SK-N-DZ (cell line): ENCODE measurements around the gene PARVB.
"Not testable (repeated sequence)": the region's sequence is repeated elsewhere in the genome, so short reads cannot be mapped to it uniquely, and the experiment has no call there.

ENCODE experiments used
- DNase-seq: peaks from one replicate; pipeline ENCODE4 v3.0.0-alpha.2; 2015; ENCODE audit warnings: low spot score

PARVB gene

DNA sequence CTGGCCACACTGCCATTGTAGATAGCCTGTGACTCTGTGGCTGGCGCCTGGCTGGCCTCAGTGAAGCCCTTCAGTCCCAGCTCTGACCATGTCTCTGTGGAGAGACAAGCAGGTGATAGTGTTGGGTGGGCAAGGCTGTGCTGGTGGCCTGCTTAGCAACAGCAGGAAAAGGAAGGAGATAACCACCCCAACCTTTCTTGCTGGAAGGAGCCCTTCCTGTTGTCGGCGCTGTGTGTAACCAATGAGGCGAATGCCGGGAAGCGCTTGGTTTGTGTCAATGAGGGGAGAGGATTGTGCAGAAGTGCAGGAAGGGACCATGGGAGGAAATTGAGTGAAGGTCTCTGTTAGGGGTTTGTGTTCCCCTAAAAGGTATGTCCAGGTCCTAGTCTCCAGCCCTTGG, 27.3 kb downstream of the PARVB start:
- DNase-seq: no peak

DNA sequence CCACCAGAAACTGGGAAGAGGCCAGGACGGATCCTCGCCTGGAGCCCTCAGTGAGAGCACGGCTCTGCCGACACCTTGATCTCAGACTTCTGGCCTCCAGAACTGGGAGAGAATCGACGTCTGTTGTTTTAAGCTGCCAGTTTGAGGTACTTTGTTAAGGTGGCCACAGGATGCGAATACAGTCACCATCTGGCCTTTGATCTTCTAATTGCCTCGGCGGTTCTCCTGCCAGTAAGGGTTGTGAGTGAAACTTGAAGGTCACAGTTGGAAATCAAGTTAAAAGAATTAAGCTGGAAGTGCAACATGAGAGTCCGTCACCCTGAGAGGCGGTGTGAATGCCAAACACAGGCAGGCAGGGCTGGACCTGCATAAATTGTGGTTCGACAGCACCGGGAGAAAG, 27.9 kb downstream of the PARVB start:
- DNase-seq: no peak

GRCh38 chr22:44055805-44056204, 31.7 kb downstream of the PARVB start:
- DNase-seq: no peak

DNA sequence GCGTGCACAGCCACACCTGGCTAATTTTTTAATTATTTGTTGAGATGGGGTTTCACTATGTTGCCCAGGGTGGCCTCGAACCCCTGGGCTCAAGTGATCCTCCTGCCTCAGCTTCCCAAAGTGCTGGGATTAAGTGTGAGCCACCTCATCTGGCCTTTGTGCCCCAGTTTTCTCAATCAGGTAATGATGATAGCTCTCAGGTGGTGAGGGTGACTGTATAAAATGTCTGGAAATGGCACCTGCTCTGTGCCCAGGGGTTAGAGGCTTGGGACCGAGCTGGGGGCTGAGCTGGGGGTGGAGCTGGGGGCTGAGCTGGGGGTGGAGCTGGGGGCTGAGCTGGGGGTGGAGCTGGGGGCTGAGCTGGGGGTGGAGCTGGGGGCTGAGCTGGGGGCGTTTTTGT, 32.5 kb downstream of the PARVB start:
- not testable (repeated sequence) for DNase-seq

GRCh38 chr22:44057401-44057987, 33.4 kb downstream of the PARVB start:
- no peak for DNase-seq

GRCh38 chr22:44063462-44064371, 39.6 kb downstream of the PARVB start:
- no peak for DNase-seq

GRCh38 chr22:44067033-44067432, 42.9 kb downstream of the PARVB start:
- DNase-seq: no peak

GRCh38 chr22:44067901-44068300, 43.8 kb downstream of the PARVB start:
- DNase-seq: no peak

DNA sequence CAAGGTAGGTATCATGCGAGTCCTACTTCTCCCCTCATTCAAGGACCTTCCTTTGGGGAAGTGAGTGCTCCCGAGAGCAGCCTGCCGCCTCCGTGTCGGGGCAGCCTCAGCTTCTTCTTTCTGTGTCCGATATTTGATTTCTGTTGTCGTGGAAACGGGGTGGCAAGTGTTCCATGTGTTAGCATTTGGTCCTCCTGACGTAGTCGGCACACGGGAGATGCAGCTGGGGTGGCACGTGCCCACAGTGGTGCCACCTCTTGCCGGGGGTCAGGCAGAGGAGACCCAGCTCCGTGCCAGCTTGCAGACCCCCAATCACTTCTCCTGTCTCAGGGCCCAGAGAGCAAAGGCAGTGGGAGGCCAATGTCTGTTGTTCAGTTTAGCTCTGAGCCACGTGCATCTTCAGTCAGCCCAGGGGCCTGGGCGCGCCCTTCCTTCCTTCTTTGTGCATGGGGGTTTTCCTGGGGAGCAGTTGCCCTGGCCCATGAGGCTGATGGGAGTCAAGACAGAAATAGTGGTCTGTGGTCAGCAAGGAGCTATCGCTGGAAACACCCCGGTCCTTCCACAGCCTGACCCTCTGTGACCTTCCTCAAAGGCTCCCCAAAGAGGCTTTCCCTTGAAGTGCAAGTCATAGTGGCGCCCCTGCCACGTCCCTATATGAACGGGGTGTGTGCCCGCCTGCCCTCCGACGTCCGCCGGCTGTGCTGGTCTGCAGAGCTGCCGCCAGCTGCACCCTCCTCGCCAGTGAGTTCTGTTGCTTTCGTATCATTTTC, 44.5 kb downstream of the PARVB start:
- DNase-seq: no peak

- DNase-seq: no peak
Observed at GRCh38 chr22:44070029-44070428, 45.9 kb downstream of the PARVB start.

DNA sequence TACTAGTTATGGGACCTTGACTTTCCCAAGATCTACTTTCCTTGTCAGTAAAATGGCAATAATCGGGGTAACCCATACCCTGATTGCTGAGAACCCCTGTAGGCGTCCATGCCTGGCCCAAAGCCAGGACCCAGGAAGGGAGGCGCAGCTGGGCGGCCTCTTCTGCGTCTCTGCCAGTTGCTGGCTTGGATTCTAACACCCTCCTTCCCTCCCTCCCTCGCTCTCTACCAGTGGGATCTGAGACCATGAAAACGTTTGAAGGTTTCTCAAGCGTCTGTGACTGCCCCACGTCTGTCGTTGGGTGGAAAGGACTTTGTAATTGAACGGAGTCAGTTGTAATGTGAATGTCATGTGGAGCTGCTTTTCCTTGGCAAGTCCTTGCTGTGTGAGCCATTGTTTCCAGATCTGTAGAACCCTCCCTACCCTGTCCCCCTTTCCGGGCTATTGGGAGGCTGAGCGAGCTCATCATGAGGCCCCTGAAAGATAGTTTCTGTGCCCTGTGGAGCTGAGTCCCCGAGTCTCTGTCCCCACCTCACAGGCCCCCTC, 47.8 kb downstream of the PARVB start:
- DNase-seq: no peak

DNA sequence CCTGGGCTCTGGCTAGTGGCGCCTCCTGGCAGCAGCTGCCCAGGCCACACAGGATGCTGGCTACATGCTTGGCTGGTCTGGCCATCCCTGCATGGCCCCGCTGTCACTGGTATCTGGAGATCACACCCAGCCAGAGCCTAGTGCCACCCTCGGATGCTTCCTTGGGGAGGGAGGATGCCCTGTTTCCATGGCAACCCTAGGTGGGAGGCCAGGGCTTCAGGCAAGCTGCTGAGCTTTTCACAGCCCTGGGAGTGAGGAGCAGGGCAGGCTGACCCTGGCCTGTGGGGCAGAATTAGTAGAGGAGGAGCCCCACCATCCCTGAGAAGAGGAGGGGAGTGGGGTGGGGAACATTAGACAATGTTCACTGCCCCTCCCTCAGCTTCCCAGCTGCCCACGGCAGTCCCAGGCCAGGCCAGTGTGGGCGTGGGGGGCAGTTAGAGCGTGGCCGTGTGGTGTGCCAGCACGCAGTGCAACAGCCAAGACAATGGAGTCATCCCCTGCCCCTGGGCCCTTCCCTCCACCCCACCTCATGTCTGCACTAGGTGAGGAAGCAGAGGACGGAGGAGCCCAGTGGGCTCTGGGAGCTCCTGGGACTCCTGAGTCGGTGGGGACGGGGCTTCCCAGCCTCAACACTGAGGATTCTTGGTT, 50.4 kb downstream of the PARVB start:
- DNase-seq: no peak

- no peak for DNase-seq
Observed at GRCh38 chr22:44075022-44075421, 50.9 kb downstream of the PARVB start.

DNA sequence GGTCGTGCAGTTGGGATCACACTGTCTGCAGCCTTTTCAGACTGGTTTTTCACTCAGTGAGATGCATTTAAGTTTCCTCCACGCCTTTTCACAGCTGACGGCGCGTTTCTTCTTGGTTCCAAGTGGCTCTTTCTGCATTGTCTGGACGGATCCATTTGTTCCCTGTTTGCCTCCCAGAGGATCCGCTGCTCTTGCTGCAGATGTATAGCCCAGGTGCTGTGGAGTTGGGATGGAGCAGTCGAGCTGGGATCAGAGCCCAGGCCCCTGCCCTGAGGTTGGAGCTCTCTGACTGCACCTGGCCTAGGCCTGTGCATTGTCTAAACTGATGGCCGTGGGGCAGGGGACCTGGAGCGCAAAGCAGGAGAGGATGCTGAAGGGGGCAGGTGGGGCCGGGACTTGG, 51.6 kb downstream of the PARVB start:
- no peak for DNase-seq

GRCh38 chr22:44076825-44077224, 52.7 kb downstream of the PARVB start:
- DNase-seq: no peak

GRCh38 chr22:44080936-44081861, 57.1 kb downstream of the PARVB start:
- peak; percentile 68 for DNase-seq

- no peak for DNase-seq
Observed at GRCh38 chr22:44082801-44083200, 58.7 kb downstream of the PARVB start.

DNA sequence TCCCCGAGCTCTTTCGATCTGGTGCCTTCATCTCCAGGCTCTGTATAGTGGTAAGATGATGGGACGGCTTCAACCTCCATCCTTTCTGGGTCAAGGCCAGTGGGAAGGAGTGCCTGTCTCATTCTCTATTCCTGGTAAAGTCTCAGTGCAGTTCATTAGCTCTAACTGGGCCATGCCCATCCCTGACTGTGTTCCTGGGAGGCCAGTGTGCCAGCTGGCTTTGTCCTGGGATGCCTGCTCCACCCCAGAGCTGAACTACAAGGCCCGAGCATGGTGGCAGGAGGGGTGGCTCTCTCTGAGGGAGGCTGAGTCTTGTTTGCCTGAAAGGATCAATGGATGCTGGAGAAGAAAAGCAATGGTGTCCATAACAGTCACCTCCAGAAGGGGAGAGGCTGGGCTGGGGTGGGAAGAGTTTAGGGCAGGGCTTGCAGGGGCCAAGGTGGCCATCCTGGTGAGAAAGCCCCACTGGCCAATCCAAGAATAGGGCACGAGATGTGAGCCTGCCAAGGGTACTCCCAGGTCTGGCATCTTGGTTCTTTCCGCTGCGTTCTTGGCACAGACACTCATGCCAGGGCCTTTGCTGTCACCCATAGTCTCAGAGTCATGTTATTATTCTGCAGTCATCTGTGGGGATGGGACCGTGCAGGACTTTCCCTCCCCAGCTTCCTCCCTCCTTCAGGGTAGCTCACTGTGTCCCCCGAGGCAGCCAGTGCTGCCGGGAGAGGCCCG, 60.1 kb downstream of the PARVB start:
- no peak for DNase-seq

- peak; percentile 39 for DNase-seq
Observed at GRCh38 chr22:44085743-44086270, 61.7 kb downstream of the PARVB start.
